ENCODE results near the gene CEBPE. TPM values are rescaled to one million over a fixed set of nuclear protein-coding genes. Genes with fewer than 3 reads are reported as not detected.

CEBPE gene
- not detected for total RNA-seq
- long read RNA-seq = 0 reads

DNA sequence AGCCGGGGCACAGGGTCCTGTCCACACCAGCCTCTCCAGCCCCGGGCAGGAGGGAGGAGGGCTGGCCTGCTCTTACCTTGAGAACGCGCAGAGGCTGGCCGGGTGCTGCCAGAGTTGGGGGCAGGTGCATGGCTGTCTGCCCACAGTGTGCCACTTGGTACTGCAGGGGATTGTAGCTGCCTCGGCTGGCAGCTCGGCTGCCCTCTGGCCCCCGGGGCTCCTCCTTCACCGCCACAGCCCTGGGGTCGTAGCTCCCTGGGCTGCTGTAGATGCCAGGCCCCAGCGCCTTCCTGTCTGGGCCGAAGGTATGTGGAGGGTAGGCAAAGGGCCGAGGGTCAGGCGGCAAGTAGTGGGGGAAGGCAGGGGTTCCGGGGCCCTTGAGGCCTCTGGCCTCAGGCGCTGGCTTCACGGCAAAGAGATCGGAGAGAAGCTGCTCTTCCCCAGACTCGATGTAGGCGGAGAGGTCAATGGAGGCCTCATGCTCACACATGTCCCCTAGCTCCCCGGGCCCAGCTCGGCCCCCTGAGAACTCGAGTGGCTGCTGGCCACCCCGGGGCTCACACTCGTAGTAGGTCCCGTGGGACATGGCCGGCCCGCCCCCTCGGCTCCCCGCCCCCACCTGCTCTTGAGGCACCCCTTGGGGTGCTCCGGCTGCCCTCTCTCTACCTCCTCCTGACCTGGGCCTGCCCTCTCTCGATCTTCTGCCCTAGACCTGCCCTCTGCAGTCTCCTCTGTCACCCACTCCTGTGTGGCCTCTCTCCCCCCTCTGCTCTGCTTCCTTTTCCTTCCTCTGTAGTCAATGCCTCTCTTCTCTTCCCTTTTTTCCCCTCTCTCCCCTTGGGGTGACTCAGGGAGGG lies at the start of gene CEBPE:
Gene CEBPE (minus strand): TSS at position 750 of the 857 bp plus-strand sequence. CDS start 164 bp downstream, at position 586.
- intact Hi-C loops (cut with DNase I, micrococcal nuclease) = no loop called here
- no peak for DNase-seq
- no peak for ATAC-seq

DNA sequence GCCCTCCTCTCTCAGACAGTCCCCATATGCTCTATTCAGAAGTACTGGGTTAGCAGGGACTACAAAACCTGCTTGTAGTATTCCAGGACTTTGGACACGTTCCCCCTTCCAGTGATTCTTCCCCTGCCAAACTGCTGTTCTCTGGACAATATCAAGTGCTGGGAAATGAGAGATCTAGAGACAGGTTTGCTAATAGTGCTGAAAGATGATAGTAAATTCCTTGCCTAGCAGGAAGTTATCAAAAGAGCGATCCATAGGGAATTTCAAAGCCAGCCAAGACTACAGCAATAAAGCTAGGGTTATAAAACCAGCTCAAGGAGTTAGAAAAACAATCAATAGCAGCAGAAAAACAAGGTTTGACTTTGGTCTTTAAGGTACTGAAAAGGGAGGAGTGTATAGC lies 49.2 kb upstream of the CEBPE start:
- ATAC-seq = peak; percentile 84
- intact Hi-C loops (cut with DNase I, micrococcal nuclease) = no loop called here
- DNase-seq = no peak

DNA sequence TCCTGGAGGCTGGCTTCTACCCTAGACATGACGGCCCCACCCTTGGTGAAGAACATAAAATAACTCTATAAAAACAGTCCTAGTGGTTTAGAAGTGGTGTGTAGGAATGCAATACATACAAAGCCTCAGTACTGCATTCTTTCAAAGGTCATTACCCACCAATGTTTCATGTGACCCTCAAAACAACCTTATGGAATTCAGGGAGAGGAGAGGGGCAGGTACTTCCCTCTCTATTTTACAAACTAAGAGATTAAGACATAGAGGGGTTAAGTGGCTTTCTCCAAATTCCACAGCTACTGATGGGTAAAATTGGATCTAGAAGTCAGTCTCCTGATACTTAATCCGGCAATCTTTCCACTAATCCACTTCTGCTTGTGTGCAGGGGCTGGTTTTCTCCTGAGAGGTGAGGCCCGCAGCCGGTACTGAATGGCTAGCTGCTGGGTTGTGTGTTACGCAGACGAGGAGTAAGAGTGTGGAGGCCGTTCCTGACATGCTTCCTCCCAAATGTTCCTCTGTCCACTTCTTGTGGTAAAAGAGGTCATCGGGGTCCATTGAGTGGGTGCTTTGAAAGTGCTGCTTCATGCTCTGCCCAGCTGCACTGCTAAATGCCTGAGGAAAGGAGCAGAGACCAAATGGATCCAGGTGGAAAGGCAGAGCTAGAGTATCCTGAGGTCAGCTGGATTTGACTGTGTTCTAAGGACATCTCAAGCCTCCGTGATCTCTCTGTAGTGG lies 48.2 kb upstream of the CEBPE start:
- peak; percentile 66 for ATAC-seq
- intact Hi-C loops (cut with DNase I, micrococcal nuclease) = no loop called here
- no peak for DNase-seq

DNA sequence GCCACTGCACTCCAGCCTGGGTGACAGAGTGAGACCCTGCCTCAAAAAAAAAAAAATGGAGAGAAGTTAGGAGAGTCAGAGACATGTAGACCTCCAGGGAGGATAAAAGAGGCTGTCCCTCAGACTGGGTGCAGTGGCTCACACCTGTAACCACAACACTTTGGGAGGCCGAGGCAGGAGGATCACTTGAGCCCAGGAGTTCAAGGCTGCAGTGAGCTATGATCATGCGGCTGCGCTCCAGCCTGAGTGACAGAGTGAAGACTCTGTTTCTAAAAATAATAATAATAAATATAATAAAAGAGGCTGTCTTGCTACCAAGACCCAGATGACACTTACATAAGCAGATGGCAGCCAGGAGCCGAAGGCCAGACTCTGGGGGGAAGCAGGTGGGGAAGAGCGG lies 45.9 kb upstream of the CEBPE start:
- intact Hi-C loops (cut with DNase I, micrococcal nuclease) = no loop called here
- ATAC-seq = no peak
- DNase-seq = no peak

DNA sequence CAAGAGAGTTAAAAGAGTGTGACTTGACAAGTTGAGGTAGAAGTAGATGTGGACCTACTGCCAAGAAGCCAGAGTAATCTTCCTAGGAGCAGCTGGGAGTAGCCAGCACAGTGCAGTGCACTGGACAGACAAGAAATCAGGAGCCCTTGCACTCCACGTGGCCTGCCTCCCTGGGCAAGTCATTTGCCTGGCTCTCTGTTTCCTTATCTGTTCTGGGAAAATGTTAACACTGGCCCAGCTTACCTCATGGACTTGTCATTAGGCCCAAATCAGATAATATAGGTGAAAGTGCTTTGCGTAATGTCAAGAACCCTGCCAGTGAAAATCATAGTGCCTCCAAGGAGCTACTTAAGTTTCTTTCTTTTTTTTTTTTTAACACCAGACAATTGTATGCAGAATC lies 45.2 kb upstream of the CEBPE start:
- intact Hi-C loops (cut with DNase I, micrococcal nuclease) = no loop called here
- ATAC-seq (no peak), DNase-seq (no peak)

DNA sequence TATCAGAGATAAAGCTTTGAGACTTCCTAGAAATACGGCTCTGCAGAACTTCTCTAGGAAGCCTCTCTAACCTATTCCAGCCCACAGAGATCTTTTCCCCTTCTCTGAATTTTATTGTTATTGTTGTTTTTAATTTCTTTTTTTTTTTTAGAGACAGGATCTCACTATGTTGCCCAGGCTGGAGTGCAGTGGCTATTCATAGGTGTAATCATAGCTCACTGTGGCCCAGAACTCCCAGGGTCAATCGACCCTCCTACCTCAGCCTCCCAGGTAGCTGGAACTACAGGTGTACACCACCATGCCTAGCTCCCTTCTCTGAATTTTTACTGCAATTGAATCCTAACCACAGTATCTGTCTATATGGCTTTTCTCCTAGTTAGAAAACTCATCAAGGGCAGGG lies 44.8 kb upstream of the CEBPE start:
- intact Hi-C loops (cut with DNase I, micrococcal nuclease) = no loop called here
- ATAC-seq (no peak), DNase-seq (no peak)

DNA sequence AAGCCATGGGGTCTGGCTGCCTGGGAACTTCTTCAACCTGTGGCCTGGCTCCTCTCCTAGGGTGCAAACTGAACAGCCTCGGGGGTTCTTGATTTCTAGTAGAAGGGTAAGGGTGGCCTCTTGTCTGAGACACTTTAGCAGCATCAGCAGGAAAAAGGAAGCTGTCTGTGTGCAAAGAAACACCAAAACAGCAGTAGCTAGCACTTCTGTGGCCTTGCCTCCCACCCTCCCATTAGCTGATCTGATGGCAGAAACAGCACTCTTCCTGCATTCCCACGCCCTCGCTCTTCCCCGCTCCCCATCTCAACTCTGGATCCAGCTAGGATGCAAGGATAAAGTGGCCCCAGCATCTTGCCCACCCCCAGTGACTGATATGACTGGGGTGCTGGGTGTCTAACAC lies 43.7 kb upstream of the CEBPE start:
- ATAC-seq (no peak), DNase-seq (no peak)
- intact Hi-C loops (cut with DNase I, micrococcal nuclease) = no loop called here

DNA sequence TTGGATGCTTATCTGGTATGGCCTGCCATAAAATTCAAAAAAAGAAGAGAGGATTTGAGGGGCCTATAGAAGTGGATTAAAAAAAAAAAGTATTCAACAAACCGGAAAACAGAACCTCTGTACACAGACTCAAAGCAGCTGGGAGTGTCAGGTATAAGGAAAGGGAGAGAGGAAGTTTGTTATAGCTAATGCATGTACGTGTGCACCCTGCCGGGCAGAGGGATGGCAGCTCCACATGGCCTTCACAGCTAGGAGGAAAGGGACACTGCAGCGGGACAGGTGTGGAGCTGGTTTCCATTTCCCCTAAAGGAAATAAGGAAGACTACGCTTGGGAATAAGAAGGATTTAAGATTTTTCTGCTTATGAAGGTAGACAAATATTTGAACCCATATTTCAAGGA lies 43.0 kb upstream of the CEBPE start:
- DNase-seq (peak; percentile 38 to 65), ATAC-seq (peak; percentile 90)
- intact Hi-C loops (cut with DNase I, micrococcal nuclease) = no loop called here

DNA sequence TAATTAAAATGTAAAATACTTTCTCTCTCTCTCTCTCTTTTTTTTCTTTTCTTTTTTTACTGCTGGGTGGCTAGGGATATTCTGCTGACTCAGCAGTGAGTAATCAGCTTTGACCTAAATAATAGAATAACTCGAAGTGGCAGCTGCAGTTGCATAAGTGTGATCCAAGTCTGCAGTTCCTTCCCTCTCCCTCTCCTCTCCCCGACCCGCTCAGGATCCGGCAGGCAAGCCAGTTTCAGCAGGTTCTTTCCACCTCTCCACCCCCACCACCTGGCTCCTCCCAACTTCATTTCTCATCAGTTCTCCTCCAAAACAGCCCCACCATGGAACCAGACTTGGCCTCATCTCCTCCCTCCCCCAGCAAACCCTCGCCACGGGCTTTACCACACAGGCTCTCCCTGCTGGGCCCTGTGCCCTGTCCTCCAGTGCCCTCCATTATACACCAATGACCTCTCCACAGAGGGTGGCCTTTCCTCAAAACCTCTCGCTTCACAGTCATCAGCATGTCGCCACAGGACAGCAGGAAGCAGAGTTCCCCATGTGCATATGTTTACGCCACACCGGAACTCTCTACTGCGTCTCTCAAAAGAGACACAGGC lies 42.0 kb upstream of the CEBPE start:
- intact Hi-C loops (cut with DNase I, micrococcal nuclease) = no loop called here
- ATAC-seq (peak; percentile 68), DNase-seq (peak; percentile 33 to 63)

DNA sequence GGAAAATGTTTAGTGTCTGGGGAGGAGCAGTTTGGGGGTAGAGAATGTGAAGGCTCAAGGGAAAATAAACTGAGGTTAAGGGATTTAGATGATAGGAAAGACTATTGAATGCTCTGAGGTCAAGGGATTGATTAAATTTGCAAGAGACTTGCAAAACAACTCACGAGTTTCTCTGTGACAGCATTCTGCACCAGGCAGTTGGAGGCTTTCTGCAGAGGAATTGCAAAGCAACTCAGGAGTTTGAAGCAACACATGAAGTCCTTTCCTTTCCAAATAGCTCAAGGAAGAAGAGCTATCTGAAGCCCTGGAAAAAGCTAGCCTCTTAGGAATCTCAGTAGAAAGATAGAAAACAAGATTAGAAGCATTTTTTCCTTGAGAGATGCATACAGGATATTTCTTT lies 40.5 kb upstream of the CEBPE start:
- ATAC-seq (no peak), DNase-seq (no peak)
- intact Hi-C loops (cut with DNase I, micrococcal nuclease) = no loop called here

DNA sequence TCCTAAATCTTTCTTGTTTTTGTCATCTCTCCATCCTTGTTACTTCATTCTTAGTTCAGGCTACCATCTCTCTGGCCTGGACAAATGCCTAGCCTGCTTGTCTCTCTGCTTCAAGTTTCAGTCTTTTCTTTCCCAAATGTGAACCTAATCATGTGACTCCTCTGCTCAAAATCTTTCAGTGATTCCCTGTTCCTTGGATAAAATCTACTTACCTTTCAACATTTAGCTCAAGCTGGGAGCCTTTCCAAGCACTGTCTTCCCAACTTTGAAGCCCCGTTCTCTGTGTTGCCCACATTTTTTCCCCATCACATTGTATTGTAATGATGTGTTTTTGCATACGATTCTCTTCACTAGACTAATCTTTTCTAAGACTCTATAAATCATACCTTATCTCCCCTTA lies 39.7 kb upstream of the CEBPE start:
- DNase-seq (no peak), ATAC-seq (no peak)
- intact Hi-C loops (cut with DNase I, micrococcal nuclease) = no loop called here

DNA sequence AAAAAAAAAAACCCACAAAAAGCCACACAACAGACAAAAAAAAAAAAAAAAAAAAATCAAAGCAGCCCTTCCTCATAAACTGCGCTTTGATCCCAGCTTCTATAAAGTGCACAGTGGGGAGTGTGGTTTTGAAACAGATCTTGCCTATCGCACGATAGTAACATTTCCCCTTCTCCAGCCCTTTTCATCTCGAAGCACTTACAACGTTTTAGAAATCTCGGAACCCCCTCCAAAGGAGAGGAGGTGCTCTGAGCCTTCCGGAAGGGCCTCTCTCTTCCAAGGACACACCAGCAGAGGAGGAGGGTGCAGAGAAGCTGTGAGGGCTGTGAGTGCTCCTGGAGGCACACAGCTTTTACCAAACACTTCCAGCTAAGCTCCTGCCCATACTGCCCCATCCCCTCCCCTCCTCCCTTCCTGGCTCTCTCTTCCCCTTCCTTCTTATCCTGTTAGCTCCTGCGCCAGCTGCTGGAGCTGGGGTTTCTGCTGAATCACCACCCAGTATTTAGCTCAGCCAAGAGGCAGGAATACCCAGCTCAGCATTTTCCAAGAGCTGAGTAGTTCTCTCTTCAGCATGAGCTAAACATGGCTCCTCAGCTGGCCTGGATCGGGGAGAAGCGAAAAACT lies 36.0 kb upstream of the CEBPE start:
- DNase-seq = peak; percentile 45 to 86
- peak; percentile 55 for ATAC-seq
- intact Hi-C loops (cut with DNase I, micrococcal nuclease) = no loop called here

DNA sequence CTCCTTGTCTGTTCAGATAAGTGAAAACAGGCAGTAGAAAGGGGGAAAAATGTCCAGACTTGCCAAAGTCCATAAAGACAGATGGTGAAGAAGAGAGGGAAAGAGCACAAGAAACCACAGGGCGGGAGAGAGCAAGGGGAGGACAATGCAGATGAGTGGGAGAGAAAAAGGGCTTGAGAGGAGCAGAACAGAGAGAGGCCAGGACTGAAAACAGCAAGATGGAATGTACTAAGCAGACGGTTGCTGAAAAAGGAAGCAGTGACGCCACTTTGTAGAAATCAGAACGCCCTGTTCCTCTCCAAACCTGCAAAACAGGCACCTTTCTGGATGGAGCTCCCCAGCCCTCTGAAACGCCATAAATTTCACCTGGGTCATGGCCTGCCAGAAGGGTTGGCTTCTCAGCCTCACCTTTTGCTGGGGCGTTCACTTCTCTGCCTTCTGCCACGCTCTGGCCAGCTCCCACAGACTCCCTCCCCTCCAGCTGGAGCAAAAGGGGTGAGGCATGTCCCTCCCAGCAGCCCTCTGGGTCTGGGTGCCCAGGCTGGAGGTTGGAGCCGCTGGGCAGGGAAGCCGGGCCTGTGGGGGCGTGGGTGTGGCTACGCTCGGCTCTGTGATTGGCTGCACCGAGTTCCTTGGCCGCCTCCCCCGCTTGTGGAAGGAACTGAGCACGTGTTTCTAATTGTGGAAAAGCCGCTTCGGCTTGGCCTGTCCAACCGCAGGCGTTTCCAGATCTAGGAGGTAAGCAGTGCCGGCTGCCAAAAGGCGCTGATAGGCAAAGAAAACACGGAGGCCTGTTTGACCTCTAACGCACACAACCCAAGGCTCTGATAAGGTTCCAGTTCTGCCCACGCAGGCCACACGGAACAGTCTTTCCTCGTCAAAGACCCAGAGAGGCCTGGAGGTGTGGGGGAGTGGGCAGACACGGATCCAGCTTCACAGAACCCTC lies 35.1 kb upstream of the CEBPE start:
- peak; percentile 82 to 93 for DNase-seq
- intact Hi-C loops (cut with DNase I, micrococcal nuclease) = no loop called here
- ATAC-seq = peak; percentile 93

DNA sequence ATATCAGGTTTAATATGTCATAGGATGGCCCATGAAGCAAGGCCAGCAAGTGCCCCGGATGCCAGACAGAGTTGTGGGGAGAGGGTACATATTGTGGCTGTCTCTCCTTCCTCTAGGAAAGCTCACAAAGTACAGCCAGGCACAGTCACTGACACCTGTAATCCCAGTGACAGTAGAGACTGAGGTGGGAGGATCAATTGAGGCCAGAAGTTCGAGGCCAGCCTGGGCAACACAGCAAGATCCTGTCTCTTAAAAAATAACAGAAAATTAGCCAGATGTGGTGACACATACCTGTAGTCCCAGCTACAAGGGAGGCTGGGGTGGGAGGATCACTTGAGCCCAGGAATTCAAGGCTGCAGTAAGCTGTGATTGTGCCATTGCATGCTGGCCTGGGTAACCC lies 32.3 kb upstream of the CEBPE start:
- no peak for ATAC-seq
- intact Hi-C loops (cut with DNase I, micrococcal nuclease) = no loop called here
- no peak for DNase-seq

DNA sequence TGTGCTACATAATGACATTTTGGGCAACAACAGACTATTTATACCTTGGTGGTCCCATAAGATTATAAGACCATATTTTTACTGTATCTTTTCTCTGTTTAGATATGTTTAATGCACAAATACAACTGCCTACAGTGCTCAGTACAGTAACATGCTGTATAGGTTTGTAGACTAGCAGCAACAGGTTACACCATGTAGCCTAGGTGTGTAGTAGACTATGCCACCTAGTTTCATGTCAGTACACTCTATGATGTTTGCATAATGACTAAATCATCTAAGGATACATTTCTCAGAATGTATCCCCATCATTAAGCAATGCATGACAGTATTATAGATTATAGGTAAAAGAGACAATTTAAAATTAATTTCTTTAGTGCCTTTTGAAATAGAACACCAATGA lies 30.7 kb upstream of the CEBPE start:
- intact Hi-C loops (cut with DNase I, micrococcal nuclease) = no loop called here
- no peak for DNase-seq
- no peak for ATAC-seq

DNA sequence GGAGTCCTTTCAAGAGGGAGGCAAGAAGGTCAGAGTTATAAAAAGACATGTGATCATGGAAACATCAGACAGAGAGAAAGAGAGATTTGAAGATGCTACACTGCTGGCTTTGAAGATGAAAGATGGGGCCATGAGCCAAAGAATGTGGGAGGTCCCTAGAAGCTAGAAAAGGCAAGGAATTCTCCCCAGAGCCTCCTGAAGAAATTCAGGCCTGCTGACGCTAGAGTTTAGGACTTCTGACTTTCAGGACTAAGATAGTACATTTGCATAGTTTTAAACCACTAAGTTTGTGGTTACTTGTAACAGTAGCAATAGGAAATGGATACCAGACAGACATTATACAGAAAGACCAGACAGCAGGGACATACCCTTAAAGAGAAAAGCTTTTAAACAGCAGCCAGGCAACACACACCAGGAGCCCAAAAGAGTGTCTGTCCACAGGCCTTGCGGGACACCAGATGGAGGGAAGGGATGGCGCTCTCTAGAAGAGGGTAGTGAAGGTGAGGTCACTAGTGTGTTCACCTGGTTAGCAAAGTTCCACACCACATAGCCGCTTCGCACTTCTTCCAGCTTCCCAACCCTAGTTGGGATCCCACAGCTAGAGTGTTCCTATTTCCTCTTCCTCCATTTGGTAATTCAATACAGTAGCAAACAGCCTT lies 29.7 kb upstream of the CEBPE start:
- no peak for ATAC-seq
- no peak for DNase-seq
- intact Hi-C loops (cut with DNase I, micrococcal nuclease) = no loop called here

DNA sequence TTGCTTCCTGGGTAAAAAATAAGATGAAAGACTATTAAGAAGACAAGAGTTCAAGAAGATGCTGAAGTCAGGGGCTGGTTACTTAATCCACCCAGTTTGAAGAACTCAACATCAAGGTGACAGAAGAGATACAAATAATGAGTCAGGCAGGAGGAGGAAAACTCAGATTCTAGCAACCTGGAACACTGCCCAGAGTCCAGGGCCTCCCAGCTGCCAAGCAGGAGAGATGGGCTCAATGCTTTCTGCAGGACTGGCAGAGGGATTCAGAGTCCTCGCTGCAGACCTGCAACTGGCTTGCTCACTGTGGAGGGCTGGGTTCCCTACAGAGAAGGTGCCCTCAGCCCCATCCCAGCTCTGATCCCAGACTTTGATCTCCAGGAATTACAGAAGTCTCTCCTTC lies 28.6 kb upstream of the CEBPE start:
- intact Hi-C loops (cut with DNase I, micrococcal nuclease) = no loop called here
- DNase-seq = no peak

DNA sequence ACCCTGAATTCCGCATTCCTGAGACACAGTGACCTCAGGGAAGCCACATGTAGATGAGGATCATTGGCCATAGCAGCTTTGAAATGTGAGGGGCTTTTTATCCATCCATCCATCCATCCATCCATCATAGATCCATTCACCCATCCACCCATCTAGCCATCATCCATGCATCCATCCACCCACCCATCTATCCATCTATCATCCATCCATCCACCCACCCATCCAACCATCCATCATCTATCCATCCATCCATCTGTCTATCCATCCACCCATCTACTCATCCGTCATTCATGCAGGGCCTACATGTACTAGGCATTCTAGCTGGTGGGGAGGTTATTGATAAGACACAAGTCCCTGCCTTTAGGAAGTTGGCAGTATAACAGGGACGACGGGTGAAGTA lies 27.9 kb upstream of the CEBPE start:
- intact Hi-C loops (cut with DNase I, micrococcal nuclease) = no loop called here
- DNase-seq (no peak), ATAC-seq (no peak)

More for the DNA sequence above, 28.6 kb upstream of the CEBPE start:
- ATAC-seq = no peak

All from left colon (tissue), 2 donors.